NOMO-1 treated with DMSO at 0.1 percent for 48 hours (cell line): Measurements from ENCODE around the gene PODNL1.
A peak's percentile ranks its signal among the peaks of the same experiment; 100 is the strongest.
"Not testable (repeated sequence)": the region's sequence is repeated elsewhere in the genome, so short reads cannot be mapped to it uniquely, and the experiment has no call there.

Experiments
- DNase-seq: peaks from one replicate; lab custom pipeline; 2025; ENCODE audit not compliant: unreplicated experiment; lab: John Stamatoyannopoulos, UW

PODNL1 gene

GRCh38 chr19:13930402-13930801 lies 7.8 kb downstream of the PODNL1 start:
- no peak for DNase-seq

- no peak for DNase-seq
Measured at GRCh38 chr19:13929956-13930355, 8.3 kb downstream of the PODNL1 start.

GRCh38 chr19:13929340-13929739 lies 8.9 kb downstream of the PODNL1 start:
- DNase-seq = no peak

DNA sequence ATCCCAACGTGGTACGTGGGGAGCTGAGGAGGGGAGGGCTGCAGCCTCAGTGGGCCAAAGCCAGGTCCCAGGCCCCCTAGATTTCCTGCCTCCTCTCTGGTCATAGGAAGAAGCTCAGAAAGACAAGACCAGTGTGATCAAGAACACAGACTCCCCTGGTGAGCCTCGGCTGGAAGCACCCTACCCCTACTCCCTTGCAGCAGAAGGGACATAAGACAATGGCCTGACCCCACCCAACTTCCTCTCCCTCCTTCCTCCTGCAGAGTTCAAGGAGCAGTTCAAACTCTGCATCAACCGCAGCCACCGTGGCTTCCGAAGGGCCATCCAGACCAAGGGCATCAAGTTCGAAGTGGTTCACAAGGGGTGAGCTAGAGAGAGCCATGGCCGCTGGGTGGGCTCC lies 11.5 kb downstream of the PODNL1 start:
- no peak for DNase-seq

DNA sequence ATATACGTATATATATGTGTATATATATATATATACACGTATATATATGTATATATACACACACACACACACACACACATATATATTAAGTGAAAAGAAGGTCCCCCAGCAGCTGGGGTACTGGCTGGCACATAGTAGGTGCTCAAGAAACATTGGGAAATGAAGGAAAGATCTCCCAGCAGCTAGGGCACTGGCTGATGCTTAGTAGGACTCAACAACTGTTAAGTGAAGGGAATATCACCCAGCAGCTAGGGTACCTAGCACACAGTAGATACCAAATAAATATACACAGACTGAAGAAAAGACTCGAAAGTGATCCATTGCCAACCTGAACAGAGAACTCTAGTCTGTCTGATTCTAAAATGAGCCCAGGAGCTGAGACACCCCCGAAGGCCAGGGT lies 12.2 kb downstream of the PODNL1 start:
- DNase-seq = no peak

DNA sequence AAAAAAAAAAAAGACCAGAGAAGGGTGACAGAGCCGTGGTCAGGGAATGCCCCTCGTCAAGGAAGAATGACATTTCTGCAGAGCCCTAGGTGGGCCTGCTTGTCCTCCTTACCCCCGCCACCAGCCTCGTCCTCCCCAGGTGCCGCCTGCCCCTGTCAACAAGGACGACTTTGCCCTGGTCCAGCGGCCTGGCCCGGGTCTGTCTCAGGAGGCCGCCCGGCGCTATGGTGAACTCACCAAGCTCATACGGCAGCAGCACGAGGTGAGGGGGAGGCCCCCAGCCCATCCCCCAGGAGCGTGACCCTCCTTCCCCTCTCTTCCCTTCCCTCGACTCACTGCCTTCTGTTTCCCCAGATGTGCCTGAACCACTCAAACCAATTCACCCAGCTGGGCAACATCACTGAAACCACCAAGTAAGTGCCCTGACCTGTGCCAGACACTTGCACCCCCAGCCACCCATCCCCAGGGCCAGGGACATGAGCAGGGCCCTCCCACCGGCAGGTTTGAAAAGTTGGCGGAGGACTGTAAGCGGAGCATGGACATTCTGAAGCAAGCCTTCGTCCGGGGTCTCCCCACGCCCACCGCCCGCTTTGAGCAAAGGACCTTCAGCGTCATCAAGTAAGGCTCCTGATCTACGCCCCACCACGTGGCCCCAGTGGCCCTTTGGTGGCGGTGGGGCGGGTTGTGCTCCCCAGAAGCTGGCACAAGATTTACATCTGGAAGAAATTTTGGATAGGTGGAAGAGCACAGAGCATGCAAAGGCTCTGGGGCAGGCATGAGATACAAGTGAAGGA lies 14.8 kb downstream of the PODNL1 start:
- no peak for DNase-seq

- not testable (repeated sequence) for DNase-seq
Measured at GRCh38 chr19:13922118-13922517, 16.1 kb downstream of the PODNL1 start.

- peak; percentile 37 for DNase-seq
Measured at GRCh38 chr19:13920940-13921747, 17.1 kb downstream of the PODNL1 start.

DNA sequence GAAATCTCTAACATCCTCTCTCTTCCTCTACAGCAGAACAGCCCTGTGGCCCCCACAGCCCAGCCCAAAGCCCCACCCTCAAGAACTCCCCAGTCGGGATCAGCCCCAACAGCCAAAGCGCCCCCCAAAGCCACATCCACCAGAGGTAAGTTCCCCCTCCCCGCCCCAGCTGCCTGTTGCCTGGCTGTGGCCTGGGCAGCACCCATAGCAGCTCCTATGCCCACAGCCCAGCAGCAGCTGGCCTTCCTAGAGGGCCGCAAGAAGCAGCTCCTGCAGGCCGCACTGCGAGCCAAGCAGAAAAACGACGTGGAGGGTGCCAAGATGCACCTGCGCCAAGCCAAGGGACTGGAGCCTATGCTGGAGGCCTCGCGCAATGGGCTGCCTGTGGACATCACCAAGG lies 17.7 kb downstream of the PODNL1 start:
- no peak for DNase-seq

- no peak for DNase-seq
Measured at GRCh38 chr19:13918726-13919411, 19.3 kb downstream of the PODNL1 start.

- DNase-seq = no peak
Measured at GRCh38 chr19:13917888-13918406, 20.3 kb downstream of the PODNL1 start.

DNA sequence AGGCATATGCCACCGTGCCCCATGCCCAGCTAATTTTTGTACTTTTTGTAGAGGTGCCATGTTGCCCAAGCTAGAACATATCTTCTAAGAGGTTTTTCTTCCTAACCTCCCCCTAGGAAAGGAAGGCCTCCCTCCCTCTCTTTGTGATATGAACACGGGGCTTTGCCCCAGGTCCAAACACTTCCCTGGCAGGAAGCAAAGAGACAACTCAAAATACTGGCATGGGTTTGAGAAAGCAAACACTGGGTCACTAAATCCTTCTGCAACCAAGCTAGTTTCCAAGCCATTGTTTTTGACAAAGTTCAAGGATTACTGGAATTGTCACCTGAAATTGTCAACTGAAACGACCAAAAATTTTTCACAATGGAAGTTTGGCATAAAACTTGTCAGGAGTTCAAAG lies 23.4 kb downstream of the PODNL1 start:
- no peak for DNase-seq

- DNase-seq = no peak
Measured at GRCh38 chr19:13913352-13913751, 24.9 kb downstream of the PODNL1 start.

- no peak for DNase-seq
Measured at GRCh38 chr19:13909430-13909829, 28.8 kb downstream of the PODNL1 start.

GRCh38 chr19:13908674-13909073 lies 29.5 kb downstream of the PODNL1 start:
- no peak for DNase-seq

DNA sequence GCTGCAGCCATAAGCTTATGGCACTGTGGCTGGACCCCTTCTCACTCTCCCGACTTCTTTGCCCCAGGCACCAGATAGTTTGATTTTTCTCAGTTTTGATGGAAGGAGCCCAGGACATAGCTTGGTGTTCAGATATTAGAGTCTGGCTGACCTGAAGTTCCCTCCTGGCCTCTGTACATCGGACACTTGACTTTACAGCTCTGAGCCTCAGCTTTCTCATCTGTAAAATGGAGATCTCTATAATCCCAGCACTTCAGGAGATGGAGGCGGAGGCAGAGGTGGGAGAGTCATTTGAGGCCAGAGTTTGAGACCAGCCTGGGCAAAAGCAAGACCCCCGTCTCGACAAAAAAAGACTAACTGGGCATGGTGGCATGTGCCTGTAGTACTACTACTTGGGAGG lies 31.3 kb downstream of the PODNL1 start:
- no peak for DNase-seq

GRCh38 chr19:13906521-13906904 lies 31.7 kb downstream of the PODNL1 start:
- no peak for DNase-seq

DNA sequence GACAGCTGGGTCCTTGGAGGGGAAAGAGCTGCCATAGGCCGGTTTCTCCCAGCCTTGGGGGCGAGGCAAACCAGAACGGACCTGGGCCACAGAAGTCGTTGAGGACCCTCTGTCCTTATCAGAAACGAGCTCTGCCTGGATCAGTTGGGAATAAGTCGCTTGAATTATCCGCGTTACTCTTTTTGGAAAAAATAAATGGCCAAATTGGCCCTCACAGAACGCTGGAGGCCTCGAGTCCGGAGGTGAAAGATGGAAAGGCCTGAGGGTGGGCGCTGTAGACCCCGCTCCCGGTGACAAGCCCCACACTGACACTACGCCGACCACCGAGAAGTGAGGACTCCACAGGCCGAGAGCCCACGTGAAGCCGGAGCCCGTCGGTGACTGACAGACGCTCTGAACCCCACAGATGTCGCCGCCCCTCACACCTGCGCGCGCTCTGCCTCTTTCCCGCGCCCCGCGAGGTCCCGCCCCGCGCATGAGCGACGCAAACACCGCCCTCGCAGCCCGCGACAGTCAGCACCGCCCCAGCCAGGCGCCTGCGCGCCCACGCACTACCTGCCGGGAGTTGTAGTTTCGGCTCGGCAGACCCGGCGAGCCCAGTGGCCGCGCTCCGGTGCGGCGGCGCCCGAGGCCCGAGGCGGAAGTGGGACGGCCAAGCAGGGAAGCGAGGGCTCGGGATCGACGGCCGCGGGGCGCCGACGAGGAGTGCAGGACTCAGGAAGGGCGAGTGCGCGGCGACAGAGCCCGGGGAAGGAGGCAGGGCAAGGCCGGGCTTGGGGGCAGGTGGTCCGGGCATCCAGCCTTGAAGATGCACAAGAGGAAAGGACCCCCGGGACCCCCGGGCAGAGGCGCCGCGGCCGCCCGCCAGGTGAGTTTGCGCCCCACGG lies 32.3 kb downstream of the PODNL1 start, which contains the start of the genes BRME1 and CC2D1A:
TSS of gene BRME1 (minus strand) at position 484 of the 887 bp plus-strand sequence. CDS start 1,225 bp downstream, outside the sequence.
TSS of gene CC2D1A (plus strand) at position 568 of the 887 bp plus-strand sequence. CDS start at position 809, 241 bp downstream.
- DNase-seq = peak; percentile 90

GRCh38 chr19:13902993-13903555 lies 35.1 kb downstream of the PODNL1 start:
- DNase-seq = peak; percentile 28
